GM12892 (cell line): ENCODE data around the gene STKLD1.

Source experiments
- POLR2A ChIP-seq: IDR thresholded peaks from 2 replicates; pipeline ENCODE4 v1.6.1; 2011; ENCODE audit warnings: low read depth, low read length, control low read depth
- TAF1 ChIP-seq: IDR thresholded peaks from 2 replicates; pipeline ENCODE4 v1.6.1; 2011; ENCODE audit warnings: low read depth, mild to moderate bottlenecking, control low read depth, low read length, borderline replicate concordance

DNA sequence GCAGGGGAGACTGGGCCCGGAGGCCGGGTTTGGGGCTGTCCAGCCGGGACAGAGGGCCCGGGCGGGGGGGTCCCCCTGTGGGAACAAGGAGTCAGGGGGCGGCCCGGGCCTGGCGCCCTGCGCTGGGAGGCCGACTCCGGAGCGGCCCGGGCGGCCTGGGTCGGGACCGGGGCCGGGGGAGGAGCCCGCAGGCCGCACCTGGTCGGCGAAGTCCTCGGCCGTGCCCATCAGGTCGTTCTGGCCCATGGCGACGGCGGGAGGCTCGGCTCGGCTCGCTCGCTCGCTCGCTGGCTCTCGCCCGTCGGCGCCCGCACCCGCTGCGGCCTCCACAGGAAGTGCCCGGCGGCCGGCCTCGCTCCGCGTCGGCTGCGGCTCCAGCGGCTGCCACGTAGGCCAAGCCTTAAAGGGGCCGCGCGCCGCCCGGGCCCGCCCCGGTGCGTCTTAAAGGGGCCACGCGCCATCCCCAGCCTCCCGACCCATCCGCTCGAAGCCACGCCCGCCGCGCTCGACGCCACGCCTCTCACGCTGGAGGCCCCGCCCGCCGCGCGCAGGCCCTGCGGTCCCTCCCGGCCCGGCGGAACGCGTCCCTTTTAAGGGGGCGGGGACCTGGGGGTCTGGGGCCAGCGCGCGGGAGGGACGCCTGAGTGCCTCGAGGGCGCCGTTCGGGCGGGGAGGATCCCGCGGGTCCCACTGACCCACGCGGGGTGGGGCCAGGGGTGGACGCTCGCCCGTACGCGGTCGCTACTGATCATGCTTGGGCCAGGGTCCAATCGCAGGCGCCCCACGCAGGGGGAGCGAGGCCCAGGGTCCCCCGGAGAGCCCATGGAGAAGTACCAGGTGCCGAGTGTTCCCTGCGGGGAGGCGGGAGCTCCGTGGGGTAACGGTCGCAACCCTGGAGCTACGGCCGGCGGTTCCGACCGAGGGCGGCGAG is at the start of gene STKLD1, which contains the start of gene SURF4:
- TF ChIP-seq TAF1 (peak; percentile 85), POLR2A (peak; percentile 91)
